Measurements from ENCODE around the gene FUT1. TPM values are rescaled to one million over a fixed set of nuclear protein-coding genes. Genes with fewer than 3 reads are reported as not detected.
A peak's percentile ranks its signal among the peaks of the same experiment; 100 is the strongest.
"Not testable (repeated sequence)": the region's sequence is repeated elsewhere in the genome, so short reads cannot be mapped to it uniquely, and the experiment has no call there.

Gene FUT1
- polyA plus RNA-seq (2012; ENCODE audit: insufficient read depth, insufficient read length), result 0.22 TPM

DNA sequence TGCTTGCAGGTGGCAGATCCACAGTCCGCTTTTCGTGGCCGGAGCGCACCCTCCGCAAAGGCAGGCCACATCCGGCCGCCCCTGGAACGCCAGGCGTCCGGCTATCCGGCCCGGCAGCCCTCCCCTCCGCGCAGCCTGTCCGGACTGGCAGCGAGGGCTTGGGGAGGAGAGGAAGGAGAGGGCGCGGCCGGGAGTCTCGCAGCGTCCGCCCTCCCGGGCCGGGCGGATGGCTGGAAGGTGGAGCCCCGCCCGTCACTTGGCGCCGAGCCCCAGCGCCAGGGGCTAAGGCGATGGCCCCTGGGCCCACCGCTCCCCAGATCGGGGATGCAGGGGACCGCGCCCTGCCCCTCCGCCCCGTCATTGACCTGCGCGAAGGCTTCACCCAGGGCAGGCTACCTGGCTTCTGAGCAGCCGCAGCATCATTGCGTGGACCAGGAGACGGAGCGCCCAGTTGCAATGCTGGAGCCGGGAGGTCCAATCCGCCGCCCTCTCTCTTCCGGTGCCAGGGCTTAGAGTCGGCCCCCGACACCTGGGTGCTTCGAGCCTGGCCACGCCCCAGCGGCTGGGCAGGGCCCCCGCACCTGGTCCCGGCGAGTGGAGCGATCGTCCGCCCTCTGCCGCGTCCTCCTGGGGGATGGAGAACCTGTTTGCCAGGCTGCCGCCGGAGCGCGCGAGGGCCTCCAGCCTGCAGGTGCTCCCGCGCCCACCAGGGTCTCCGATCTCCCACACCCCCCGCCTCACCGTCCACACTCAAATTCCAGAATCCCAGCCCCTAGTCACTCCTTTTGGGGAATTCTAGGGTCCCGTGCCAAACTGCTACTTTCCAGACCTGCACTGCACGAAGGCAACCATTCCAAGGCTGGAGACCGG is at the start of gene FUT1:
TSS of gene FUT1 (minus strand) at position 146 of the 870 bp plus-strand sequence. CDS start 1,360 bp downstream, outside the sequence.
- DNase-seq (ENCODE audit: low read depth, low spot score), result no peak
- H3K4me3 ChIP-seq (ENCODE audit: low read length), result no peak within 1 kb of the TSS

DNA sequence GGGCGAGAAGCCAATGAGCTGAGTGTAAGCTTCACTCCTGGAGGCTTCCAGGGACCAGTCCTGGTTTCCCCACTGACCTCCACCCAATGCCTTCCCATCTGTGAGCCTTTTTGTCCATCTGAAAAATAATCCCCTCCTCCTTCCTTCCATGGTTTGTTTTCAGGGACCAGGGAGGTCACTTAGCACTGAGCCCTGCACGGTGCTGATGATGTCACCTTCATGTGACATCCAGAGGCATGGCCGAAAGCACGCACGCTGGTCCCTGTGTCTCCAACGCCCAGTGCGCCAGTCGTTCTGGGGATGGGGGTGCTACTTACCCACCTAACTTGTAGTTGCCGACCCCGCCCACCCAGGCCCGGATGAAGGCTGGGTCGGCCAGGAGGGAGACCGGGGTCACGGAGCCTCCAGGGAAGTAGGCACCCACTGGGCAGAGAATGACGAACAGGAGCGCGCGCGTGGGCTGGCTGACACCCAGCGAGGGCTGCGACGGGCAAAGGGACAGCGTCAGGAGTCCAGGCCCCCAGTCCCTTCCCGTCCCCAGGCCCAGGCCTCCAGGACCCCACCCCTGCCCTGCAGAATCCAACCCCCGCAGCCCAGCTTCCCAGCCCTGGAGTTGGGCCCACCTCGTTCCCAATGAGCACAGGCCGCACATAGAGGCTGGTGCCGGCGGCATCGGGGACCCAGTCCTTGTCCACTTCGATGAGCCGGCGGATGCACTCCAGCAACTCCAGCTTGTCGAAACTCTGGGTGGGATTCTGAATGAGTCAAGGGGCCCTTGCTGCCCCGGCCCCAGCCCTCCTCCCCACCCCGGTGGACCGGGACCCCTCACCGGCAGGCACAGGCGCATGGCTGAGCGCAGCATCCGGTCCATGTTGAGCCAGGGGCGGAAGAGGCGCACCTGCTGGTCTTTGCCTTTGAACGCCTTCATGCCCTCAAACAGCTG is 47.2 kb upstream of the FUT1 start:
- H3K4me3 ChIP-seq (ENCODE audit: low read length), result no peak overlapping the region
- no peak for DNase-seq (ENCODE audit: low read depth, low spot score)

DNA sequence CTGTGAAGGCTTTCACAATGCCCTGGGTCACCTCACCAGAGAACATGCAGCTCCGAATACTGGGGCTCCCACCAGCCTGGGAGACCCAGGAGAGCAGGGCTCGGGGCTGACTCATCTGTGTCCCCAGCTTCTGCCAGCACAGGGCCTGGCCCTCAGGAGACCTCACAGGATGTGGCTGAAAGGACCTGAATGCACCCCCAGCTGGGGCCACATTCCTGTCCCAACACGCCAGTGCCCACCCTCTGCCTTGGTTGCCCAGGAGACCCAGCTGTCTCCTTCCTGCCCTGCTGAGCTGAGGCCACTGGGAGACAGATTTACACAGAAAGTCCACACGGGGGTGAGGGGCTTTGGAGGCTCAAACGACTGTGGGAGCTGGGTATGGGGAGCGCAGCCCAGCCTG is 46.5 kb upstream of the FUT1 start:
- DNase-seq (ENCODE audit: low read depth, low spot score), result no peak
- H3K4me3 ChIP-seq (ENCODE audit: low read length), result no peak overlapping the region

DNA sequence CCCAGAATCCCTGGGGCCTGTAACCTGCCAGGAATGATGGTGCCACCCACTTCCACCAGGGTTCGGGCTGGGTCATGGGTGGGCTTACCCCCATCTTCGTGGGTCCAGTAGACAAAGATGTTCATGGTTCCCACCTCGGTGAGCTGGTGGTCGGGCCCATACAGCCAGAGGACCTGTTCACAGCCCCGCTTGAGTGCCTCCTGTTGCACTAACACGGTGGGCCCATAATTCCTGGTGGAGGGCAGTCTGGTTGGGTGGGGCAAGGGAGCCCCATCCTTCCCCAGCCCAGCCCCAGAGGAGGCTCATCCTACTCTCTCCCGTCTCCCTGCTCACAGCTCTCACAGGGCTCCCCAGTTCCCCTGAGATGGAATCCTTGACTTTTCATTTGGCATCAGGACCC is 44.7 kb upstream of the FUT1 start:
- DNase-seq (ENCODE audit: low read depth, low spot score), result no peak

DNA sequence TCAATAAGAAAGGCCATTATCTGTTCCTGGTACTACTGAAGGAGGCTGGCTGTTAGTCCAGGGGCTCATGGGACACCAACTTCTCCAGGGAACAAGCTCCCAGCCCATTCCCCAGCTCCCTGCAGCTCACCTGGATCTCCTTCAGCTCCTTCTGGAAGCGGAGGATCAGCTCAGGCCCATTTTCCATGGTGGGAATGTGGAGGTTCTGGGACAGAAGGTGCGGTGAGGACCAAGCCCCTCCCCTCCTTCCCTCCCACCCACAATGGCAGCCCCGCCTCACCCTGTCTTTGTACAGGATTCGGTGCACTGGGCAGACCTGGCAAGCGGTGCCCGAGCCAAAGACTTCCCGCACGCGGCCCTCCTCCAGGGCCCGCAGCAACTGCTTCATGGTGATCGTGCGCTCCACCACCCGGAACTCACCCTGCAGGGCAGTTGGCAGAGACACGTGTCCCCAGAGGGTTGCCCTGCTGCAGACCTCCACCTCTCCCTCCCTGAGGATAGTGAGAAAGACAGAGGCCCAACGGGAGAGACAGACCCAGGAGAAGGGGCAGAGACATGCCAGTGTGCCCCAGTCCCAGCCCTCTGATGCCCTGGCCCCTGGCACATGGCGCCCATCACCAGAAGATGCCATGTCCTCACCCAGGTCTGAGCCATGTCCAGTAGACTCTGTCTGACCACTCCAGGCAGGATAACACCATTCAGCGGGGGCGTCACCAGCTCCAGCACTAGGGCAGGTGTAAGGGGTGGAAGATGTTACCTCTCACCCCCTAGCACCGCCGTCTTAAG is 44.0 kb upstream of the FUT1 start:
- no peak overlapping the region for H3K4me3 ChIP-seq (ENCODE audit: low read length)
- DNase-seq (ENCODE audit: low read depth, low spot score), result no peak

More for the DNA sequence above, 44.7 kb upstream of the FUT1 start:
- H3K4me3 ChIP-seq (ENCODE audit: low read length), result no peak overlapping the region

DNA sequence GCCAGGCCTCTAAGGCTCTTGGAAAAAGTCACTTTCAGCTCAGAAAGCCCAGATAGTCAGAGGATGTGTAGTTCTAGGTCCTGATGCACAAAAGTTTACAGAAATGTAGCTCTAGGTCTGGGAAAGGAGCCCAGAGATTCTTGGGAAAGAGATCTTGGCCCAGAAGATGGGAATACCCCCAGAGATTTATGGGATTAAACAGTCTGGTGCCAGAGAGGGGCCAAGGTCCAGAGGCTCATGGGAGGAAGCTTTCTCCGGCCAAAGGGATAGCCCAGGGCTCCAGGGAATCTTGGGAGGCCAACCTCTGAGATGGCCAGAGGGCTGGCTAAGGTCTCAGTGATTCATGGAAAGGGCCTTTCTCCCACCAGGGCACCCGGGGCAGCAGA is 43.2 kb upstream of the FUT1 start:
- no peak for DNase-seq (ENCODE audit: low read depth, low spot score)
- no peak overlapping the region for H3K4me3 ChIP-seq (ENCODE audit: low read length)

DNA sequence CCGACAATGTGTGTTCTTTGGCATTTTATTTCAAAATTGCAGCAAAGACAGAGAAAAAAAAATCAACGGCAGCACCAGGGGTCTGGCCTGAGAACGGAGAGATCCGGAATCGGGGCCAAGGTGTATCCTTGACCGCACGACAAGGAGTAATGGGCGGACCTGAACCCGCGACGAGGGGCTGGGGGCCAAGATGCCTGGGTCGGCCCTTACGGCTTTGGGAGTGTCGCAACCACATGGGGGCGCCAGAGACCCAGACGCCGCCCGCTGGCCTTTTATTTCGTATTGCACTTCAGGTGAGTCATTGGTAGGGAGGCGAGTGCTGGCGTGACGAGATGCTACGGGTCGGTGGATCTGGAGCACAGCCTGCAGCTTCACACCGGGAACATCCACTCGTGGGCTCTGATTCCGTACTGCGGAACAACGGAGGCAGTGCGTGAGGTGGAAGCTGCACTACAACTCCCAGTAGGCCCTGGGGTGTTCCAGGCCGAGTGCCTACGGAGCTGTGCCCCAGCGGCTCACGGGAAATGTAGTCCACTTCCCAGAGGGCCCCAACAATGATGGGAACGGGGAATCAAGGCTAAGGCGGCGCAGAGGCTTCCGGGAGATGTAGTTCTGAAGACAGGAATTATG is 42.7 kb upstream of the FUT1 start:
- DNase-seq (ENCODE audit: low read depth, low spot score), result peak; percentile 88
- H3K4me3 ChIP-seq (ENCODE audit: low read length), result peak overlapping the region; percentile 67

DNA sequence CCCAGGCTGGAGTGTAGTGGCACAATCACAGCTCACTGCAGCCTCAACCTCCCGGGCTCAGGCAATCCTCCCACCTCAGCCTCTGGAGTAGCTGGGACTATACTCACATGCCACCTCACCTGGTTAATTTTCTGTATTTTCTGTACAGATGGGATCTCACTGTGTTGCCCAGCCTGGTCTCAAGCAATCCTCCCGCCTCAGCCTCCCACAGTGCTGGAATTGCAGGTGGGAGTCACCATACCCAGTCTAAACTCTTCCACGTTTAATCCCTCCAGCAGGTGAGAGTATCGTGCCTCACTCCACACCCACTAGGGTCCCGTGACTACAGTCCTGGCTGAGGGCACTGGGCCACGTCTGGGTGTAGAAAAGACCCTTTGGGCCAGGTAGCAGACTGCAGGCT is 41.9 kb upstream of the FUT1 start:
- DNase-seq (ENCODE audit: low read depth, low spot score), result no peak
- H3K4me3 ChIP-seq (ENCODE audit: low read length), result no peak overlapping the region

DNA sequence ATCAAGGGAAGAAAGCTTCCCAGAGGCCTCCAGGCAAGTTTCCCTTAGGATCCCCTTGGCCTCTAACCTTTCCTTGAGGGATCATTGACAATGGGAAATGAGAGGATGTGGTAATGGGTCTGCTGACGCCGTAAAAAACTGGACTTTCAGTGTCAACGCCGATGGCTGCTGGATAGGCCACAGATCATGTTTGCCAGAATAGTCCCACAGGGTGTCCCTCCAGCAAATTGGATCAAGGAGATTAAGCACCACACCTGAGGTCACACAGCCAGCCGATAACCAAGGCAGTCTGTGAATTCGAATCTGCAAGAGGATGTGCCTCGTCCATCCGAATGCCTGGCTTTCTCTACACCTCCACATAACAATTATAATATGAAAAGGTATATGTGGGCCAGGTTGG is 40.8 kb upstream of the FUT1 start:
- no peak overlapping the region for H3K4me3 ChIP-seq (ENCODE audit: low read length)

DNA sequence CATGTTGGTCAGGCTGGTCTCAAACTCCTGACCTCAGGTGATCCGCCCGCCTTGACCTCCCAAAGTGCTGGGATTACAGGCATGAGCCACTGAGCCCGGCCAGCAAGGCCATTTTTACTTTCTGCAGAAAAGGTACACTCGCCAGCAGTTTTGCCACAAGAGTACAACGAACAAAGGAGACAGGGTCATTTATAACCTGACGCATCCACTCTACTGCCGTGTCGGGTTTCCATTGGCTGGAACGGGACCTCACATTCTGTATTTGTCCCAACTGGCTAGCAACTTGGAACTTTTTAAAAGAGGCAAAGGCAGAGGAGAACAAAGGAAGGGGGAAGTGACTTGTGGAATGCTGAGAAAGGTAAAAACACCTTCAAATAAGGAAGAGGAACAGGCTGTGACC is 34.9 kb upstream of the FUT1 start:
- not testable (repeated sequence) for H3K4me3 ChIP-seq (ENCODE audit: low read length); DNase-seq (ENCODE audit: low read depth, low spot score)

More for the DNA sequence above, 40.8 kb upstream of the FUT1 start:
- no peak for DNase-seq (ENCODE audit: low read depth, low spot score)

DNA sequence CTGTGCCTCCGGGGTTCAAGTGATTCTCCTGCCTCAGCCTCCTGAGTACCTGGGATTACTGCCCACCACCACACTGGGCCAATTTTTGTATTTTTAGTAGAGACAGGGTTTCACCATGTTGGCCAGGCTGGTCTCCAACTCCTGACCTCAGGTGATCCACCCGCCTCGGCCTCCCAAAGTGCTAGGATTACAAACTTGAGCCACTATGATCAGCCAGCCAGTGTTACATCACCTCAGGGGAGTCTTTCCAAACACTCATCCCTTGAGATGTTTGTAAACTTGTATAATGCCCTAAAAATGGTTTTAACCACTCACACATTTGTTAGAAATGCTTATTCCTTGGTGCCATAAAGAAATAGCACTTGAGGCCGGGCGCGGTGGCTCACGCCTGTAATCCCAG is 34.0 kb upstream of the FUT1 start:
- DNase-seq (ENCODE audit: low read depth, low spot score); H3K4me3 ChIP-seq (ENCODE audit: low read length): not testable (repeated sequence)

DNA sequence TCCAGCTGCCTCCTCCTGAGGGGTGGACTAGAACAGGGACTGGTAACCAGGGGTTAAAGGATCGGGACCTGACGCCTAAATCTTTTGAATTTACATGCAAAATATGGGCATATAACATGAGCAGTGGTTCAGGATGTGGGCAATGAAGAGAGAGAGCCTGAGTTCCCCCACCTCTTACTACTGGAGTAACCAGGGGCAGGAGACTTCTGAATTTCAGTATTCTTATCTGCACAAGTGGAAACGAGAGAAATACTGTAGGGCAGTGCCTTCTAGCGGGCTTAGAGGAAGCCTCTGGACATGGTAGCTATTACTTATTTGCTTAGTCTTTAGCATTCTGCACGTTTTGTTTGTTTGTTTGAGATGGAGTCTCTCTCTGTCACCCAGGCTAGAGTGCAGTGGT is 32.1 kb upstream of the FUT1 start:
- H3K4me3 ChIP-seq (ENCODE audit: low read length), result no peak overlapping the region
- peak; percentile 29 for DNase-seq (ENCODE audit: low read depth, low spot score)

DNA sequence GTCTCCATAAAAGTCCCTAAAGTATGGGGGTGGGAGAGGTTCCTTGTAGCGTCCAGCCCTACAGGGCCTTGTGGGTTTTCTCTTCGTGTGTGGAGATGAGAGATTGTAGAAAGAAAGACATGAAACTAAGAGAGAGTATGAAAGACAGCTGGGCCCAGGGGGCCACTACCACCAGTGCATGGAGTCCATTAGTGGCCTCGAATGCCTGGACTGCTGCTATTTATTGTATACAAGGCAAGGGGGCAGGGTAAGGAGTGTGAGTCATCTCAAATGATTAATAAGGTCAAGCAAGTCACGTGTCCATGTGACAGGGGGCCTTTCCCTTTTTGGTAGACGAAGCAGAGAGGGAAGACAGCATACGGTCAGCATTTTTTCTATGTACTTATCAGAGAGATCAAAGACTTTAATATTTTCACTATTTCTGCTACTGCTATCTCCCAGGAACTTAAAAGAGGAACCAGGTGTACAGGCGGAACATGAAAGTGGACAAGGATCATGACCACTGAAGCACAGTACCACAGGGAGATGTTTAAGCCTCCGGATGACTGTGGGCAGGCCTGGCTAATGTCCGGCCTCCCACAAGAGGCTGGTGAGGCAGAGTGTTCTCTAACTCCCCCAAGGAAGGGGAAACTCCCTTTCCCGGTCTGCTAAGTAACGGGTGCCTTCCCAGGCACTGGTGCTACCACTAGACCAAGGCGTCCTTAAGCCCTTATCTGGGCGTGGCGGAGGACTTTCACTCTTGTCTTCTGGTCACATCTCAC is 28.4 kb upstream of the FUT1 start:
- no peak overlapping the region for H3K4me3 ChIP-seq (ENCODE audit: low read length)
- DNase-seq (ENCODE audit: low read depth, low spot score), result no peak

DNA sequence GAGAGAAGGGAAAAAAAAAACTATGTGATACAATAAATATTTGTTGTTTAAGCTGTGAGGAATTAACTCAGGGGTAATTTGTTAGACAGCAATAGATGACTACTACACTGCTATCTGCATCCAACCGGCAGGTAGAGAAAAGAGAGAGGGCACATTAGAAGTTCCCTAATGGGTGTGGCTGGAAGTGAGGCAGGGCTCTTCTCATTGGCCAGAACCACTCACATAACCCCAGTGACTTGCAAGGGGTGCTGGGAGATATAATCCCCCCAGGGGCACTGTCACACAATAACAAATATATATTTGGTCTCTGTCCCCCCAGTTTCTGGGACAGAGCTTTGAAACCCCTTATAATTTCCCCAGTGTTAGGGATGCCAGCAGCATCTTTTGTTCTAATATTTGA is 27.2 kb upstream of the FUT1 start:
- no peak overlapping the region for H3K4me3 ChIP-seq (ENCODE audit: low read length)
- peak; percentile 19 for DNase-seq (ENCODE audit: low read depth, low spot score)

DNA sequence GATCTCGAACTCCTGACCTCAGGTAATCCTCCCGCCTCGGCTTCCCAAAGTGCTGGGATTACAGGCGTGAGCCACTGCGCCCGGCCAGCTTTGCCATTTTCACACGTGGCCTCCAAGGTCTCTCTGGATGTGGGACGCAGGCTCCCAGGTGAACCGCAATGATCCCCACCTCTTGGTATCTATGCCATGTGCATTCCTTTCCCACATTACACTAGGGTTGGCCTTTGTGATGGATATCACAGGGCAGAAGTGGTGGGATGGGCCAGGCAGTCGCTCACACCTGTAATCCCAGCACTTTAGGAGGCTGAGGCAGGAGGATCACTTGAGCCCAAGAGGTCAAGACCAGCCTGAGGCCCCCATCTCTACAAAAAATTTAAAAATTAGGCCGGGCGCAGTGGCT is 25.3 kb upstream of the FUT1 start:
- DNase-seq (ENCODE audit: low read depth, low spot score), result no peak
- H3K4me3 ChIP-seq (ENCODE audit: low read length), result no peak overlapping the region

DNA sequence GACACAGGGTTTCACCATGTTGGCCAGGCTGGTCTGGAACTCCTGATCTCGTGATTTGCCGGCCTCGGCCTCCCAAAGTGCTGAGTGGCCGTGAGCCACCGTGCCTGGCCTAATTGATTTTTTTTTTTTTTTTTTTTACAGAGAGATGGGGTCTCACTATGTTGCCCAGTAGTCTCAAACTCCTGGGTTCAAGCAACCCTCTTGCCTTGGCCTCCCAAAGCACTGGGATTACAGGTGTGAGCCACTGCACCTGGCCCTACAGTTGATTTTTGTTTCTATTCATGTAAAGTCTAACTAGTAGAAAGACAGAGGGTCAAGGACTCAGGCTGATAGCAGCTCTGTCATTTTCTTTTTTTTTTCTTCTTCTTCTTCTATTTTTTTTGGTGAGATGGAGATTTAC is 24.7 kb upstream of the FUT1 start:
- no peak for DNase-seq (ENCODE audit: low read depth, low spot score)
- H3K4me3 ChIP-seq (ENCODE audit: low read length), result no peak overlapping the region

DNA sequence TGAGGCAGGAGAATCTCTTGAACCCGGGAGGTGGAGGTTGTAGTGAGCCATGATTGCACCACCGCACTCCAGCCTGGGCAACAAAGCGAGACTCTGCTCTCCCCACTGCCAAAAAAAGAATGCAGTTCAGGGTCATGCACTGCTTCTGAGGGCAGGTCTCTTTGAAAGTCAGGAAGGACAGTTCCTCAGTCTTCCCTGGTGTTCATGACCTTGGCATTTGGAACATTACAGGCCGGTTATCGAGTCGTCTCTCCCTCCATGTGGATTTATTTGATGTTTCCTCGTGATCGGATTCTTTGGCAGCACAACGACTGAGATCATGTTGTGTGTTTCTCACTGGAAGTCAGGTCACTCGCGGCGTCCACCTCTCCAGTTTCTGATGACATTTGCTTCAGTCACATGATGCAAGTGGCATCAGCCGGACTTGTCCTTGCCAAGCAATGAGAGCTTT is 20.1 kb upstream of the FUT1 start:
- no peak overlapping the region for H3K4me3 ChIP-seq (ENCODE audit: low read length)
- DNase-seq (ENCODE audit: low read depth, low spot score), result no peak
